ENCODE results near the gene TGFBI. TPM values are rescaled to one million over a fixed set of nuclear protein-coding genes. Genes with fewer than 3 reads are reported as not detected.

The TGFBI gene
- total RNA-seq, 4 donors from 2014 or later: 7.3 to 63.5 (median 33.3) TPM

DNA sequence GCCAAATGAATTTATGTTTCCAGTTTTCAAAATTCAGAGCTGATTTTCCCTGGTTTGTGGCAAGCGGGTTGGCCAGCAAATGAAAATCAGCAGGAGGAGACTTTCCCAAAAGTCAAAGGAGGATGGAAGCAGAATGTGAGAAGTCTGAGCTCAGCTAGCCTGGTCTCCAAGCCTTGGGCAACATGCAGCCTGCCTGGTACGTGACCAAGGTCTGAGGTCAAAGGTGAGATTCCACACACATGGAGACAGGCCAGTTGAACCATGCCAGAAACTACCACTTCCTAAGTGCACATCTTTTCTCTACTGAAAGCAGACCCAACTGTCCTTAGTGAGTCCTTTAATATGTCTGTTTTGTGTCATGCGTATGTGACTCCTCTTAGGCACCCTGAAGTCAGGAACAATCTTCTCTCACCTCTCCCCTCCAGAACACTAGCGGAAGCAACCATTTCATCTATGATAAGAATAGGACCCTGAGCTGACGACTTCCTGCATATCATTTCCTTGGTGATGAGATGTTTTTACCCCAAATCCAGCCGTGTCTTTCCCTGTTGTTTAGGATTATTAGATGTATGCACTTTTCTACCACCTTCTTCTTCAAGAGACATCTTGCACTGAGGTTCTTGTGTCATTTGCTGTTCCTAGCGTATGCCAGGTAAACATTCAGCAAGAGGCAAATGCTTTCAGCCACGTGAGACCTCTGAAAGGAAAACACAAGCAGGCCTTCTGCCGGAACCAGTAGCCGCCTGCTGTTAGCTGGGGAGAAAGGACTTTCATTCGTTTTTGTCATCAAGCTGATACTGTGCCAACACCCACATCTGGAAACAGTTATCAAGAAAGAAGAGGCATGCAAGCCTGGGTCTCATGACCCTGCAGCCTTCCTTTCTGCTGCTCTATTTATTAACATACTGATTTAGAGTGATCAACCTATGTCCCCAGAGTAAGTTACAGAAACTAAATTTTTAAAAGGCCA lies 9.7 kb upstream of the TGFBI start:
- peaks cover 0 to 42% (median 0%) of the 10 kb centered on the region in 4 donors for H3K27me3 ChIP-seq
- TF ChIP-seq CTCF (IDR thresholded peaks at IDR 0.05): no peak
- TF ChIP-seq POLR2A (IDR thresholded peaks at IDR 0.05): no peak
- peak overlapping the region in 3 of 4 donors; percentile 41 to 71 (median 58) for H3K27ac ChIP-seq
- H3K4me3 ChIP-seq: no peak overlapping the region
- no peaks in the 10 kb centered on the region for H3K9me3 ChIP-seq
- 54 to 64% methylated on average over 11 of the region's 11 CpGs for WGBS, 2 donors
- intact Hi-C loops (cut with DNase I): no loop called here
- no peaks in the 10 kb centered on the region for H3K36me3 ChIP-seq
- peaks cover 17 to 59% (median 39%) of the 10 kb centered on the region in 3 donors for H3K4me1 ChIP-seq
- no peak for DNase-seq

DNA sequence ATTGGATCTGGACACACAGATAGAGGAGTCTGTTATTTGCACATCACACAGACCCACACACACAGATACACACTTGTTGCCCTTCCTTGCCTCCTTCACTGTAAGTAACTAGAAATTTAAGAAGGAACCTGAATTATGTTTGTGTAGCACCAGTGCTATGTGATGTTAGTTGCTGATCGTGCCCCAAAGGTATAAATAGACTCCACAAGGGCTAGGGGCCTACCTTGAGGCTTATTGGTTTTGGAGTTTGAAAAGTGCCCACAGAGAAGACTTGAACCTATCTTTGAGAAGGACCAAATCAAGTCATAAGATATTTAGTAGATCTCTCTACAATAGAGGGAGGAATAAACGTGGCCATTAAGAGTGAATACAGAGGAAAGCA lies 8.8 kb upstream of the TGFBI start:
- Histone ChIP-seq H3K36me3 (no peaks in the 10 kb centered on the region), H3K27me3 (peaks cover 0 to 40% (median 0%) of the 10 kb centered on the region in 4 donors), H3K27ac (peak overlapping the region in 3 of 4 donors; percentile 41 to 71 (median 58)), H3K4me3 (no peak overlapping the region), H3K9me3 (no peaks in the 10 kb centered on the region), H3K4me1 (peaks cover 17 to 59% (median 45%) of the 10 kb centered on the region in 3 donors)
- 38 to 52% methylated on average over 2 of the region's 2 CpGs for WGBS, 2 donors
- no peak for DNase-seq
- intact Hi-C loops (cut with DNase I): no loop called here
- TF ChIP-seq POLR2A (IDR thresholded peaks at IDR 0.05) (no peak), CTCF (IDR thresholded peaks at IDR 0.05) (no peak)

DNA sequence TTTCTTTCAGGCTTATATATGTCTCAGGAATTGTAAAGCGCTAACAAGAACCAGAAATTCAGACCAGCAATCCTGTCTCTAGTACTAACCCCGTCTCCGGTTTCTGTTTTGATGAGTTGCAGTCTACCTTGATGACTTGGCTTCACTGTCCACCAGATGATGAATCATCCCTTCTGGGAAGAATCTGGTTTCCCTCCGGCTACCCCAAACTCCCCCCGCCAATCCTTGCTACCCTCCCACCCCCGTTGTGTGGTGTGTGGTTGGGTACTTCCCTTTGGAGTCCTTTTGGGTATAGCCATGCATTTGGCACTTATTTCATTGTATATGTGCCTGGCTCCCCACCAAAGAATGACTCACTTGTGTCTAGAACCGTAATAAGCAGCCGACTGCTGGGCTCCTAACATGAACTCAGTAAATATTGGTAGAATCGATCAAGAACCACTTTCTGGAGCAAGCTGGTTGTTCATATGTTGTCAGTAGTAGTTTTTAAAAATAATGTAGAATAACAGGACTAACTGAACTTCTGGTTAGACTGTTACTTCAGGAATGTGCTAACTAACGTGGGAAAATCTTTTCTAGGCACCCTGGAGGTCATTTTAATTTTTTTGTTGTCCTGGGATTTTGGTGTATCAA lies 8.3 kb upstream of the TGFBI start:
- WGBS, 2 donors: 14 to 23% methylated on average over 10 of the region's 10 CpGs
- Histone ChIP-seq H3K27ac (peak overlapping the region in 3 of 4 donors; percentile 41 to 71 (median 58)), H3K9me3 (no peaks in the 10 kb centered on the region), H3K4me1 (peaks cover 17 to 61% (median 45%) of the 10 kb centered on the region in 3 donors), H3K36me3 (no peaks in the 10 kb centered on the region), H3K4me3 (no peak overlapping the region), H3K27me3 (peaks cover 0 to 37% (median 0%) of the 10 kb centered on the region in 4 donors)
- intact Hi-C loops (cut with DNase I): no loop called here
- DNase-seq: no peak
- TF ChIP-seq POLR2A (IDR thresholded peaks at IDR 0.05): no peak
- TF ChIP-seq CTCF (IDR thresholded peaks at IDR 0.05): no peak

GRCh38 chr5:136021016-136021405 lies 7.8 kb upstream of the TGFBI start:
- DNase-seq: no peak
- Histone ChIP-seq H3K9me3 (no peaks in the 10 kb centered on the region), H3K4me3 (no peak overlapping the region), H3K4me1 (peaks cover 17 to 66% (median 45%) of the 10 kb centered on the region in 3 donors), H3K27me3 (peaks cover 0 to 37% (median 0%) of the 10 kb centered on the region in 4 donors), H3K36me3 (no peaks in the 10 kb centered on the region), H3K27ac (peak overlapping the region in 2 of 4 donors; percentile 58 to 71)
- intact Hi-C loops (cut with DNase I): no loop called here
- WGBS, 2 donors: 32 to 50% methylated on average over 4 of the region's 4 CpGs
- no peak for TF ChIP-seq POLR2A (IDR thresholded peaks at IDR 0.05)
- TF ChIP-seq CTCF (IDR thresholded peaks at IDR 0.05): no peak

GRCh38 chr5:136022965-136023364 lies 5.8 kb upstream of the TGFBI start:
- 81 to 91% methylated on average over 5 to 7 of the region's 7 CpGs for WGBS, 2 donors
- H3K4me1 ChIP-seq: peaks cover 19 to 74% (median 39%) of the 10 kb centered on the region in 3 donors
- intact Hi-C loops (cut with DNase I): no loop called here
- no peaks in the 10 kb centered on the region for H3K36me3 ChIP-seq
- H3K9me3 ChIP-seq: no peaks in the 10 kb centered on the region
- DNase-seq: no peak
- no peak overlapping the region for H3K4me3 ChIP-seq
- TF ChIP-seq CTCF (IDR thresholded peaks at IDR 0.05) (no peak), POLR2A (IDR thresholded peaks at IDR 0.05) (no peak)
- no peak overlapping the region for H3K27ac ChIP-seq
- peaks cover 0 to 53% (median 0%) of the 10 kb centered on the region in 4 donors for H3K27me3 ChIP-seq

Data from esophagus squamous epithelium (tissue), 5 donors.